Putamen (tissue), 1 donor: ENCODE results near the gene TBX1.

Experiments
- DNase-seq: peaks from one replicate; pipeline ENCODE4 v3.0.0-alpha.2; 2016; ENCODE audit warnings: low spot score

The TBX1 gene

GRCh38 chr22:19738664-19739447 is 21.7 kb upstream of the TBX1 start:
- DNase-seq, result no peak

GRCh38 chr22:19739448-19739895 is 21.1 kb upstream of the TBX1 start:
- no peak for DNase-seq

- no peak for DNase-seq
Observed at GRCh38 chr22:19739911-19740449, 20.6 kb upstream of the TBX1 start.

- no peak for DNase-seq
Observed at GRCh38 chr22:19740586-19740985, 20.0 kb upstream of the TBX1 start.

GRCh38 chr22:19741053-19741452 is 19.5 kb upstream of the TBX1 start:
- DNase-seq, result no peak

GRCh38 chr22:19742160-19743066 is 18.2 kb upstream of the TBX1 start:
- no peak for DNase-seq

- no peak for DNase-seq
Observed at GRCh38 chr22:19743081-19743480, 17.5 kb upstream of the TBX1 start.

GRCh38 chr22:19743651-19744050 is 16.9 kb upstream of the TBX1 start:
- DNase-seq, result no peak

- DNase-seq, result no peak
Observed at GRCh38 chr22:19744350-19745006, 16.1 kb upstream of the TBX1 start.

- no peak for DNase-seq
Observed at GRCh38 chr22:19745155-19746101, 15.2 kb upstream of the TBX1 start.

- DNase-seq, result no peak
Observed at GRCh38 chr22:19746726-19747125, 13.9 kb upstream of the TBX1 start.

GRCh38 chr22:19747551-19747950 is 13.0 kb upstream of the TBX1 start:
- DNase-seq, result no peak

GRCh38 chr22:19748139-19748538 is 12.4 kb upstream of the TBX1 start:
- no peak for DNase-seq

GRCh38 chr22:19748991-19749664 is 11.4 kb upstream of the TBX1 start:
- no peak for DNase-seq

- DNase-seq, result no peak
Observed at GRCh38 chr22:19749876-19750275, 10.7 kb upstream of the TBX1 start.

GRCh38 chr22:19750507-19751490 is 9.8 kb upstream of the TBX1 start:
- no peak for DNase-seq

- no peak for DNase-seq
Observed at GRCh38 chr22:19751497-19752245, 8.9 kb upstream of the TBX1 start.

GRCh38 chr22:19753090-19753842 is 7.3 kb upstream of the TBX1 start:
- DNase-seq, result no peak
